ENCODE data around the gene AIFM1. TPM values are rescaled to one million over a fixed set of nuclear protein-coding genes. Genes with fewer than 3 reads are reported as not detected.

AIFM1 gene
- total RNA-seq, 1 experiment from 2014 or later, result 69.4 TPM

DNA sequence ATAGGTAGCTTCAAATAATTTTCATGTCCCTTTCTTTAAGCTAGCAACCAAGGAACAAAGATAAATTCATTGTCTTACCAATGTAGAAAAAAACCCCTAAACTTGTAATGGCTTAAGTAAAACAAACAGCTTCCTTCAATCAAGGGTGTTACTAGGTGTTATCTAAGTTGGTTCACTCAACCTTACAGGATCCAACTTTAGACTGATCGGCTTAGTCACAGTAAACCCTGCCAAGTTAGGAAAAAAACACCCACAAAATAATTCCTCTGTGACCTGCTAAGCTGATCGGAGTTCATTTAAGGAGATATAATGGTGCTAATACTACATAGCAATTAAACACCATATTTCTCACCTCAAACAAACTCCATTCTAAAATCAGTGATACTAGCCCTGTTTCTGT is 10.1 kb downstream of the AIFM1 start:
- Histone ChIP-seq H3K4me1 (ENCODE audit: insufficient read depth, low read length, poor library complexity, severe bottlenecking) (no peaks in the 10 kb centered on the region), H3K27ac (ENCODE audit: low read depth, low read length, poor library complexity, severe bottlenecking) (no peak overlapping the region), H3K4me3 (ENCODE audit: low read depth, low read length, poor library complexity, severe bottlenecking) (no peak overlapping the region), H3K27me3 (replicated peaks; ENCODE audit: insufficient read depth, low read depth, low read length, poor library complexity) (no peaks in the 10 kb centered on the region), H3K9me3 (ENCODE audit: low read depth, low read length, poor library complexity, severe bottlenecking) (no peaks in the 10 kb centered on the region), H3K36me3 (ENCODE audit: insufficient read depth, low read length, poor library complexity, severe bottlenecking) (no peaks in the 10 kb centered on the region)
- ChIA-PET CTCF (no interaction called here), POLR2A (ENCODE audit: low non-redundant PET) (no interaction called here)
- TF ChIP-seq, protein P1, sequence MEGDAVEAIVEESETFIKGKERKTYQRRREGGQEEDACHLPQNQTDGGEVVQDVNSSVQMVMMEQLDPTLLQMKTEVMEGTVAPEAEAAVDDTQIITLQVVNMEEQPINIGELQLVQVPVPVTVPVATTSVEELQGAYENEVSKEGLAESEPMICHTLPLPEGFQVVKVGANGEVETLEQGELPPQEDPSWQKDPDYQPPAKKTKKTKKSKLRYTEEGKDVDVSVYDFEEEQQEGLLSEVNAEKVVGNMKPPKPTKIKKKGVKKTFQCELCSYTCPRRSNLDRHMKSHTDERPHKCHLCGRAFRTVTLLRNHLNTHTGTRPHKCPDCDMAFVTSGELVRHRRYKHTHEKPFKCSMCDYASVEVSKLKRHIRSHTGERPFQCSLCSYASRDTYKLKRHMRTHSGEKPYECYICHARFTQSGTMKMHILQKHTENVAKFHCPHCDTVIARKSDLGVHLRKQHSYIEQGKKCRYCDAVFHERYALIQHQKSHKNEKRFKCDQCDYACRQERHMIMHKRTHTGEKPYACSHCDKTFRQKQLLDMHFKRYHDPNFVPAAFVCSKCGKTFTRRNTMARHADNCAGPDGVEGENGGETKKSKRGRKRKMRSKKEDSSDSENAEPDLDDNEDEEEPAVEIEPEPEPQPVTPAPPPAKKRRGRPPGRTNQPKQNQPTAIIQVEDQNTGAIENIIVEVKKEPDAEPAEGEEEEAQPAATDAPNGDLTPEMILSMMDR (conservative IDR thresholded peaks at IDR 0.05; ENCODE audit: low read depth, low read length), result no peak
- TF ChIP-seq EZH2 (IDR thresholded peaks at IDR 0.05; ENCODE audit: borderline replicate concordance, low read depth, low read length, poor library complexity, severe bottlenecking), result no peak
- no TSS peak for BruUV-seq (replicated peaks)
- intact Hi-C loops (cut with micrococcal nuclease; ENCODE audit: unreplicated experiment), result no loop called here
- no peak for DNase-seq (ENCODE audit: low spot score)

DNA sequence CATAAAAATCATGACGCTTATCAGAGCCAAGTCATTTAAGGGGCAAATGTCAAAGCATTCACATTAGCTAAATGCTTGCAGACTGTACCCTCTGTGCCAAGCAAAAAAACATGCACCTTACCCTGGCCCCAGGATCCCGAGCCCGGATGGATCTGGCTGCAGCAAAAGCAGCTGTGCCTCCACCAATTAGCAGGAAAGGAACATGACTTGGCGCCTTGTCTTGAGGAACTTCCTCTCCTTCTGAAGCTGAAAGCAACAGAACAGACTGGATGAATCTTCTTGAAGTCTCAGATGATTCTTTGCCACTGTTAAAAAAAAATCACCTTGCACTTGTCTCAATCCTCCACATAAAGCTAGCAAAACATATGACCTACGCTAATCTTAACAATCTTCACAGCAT is 18.0 kb downstream of the AIFM1 start:
- Histone ChIP-seq H3K36me3 (ENCODE audit: insufficient read depth, low read length, poor library complexity, severe bottlenecking) (peaks cover 27% of the 10 kb centered on the region), H3K4me3 (ENCODE audit: low read depth, low read length, poor library complexity, severe bottlenecking) (no peak overlapping the region), H3K4me1 (ENCODE audit: insufficient read depth, low read length, poor library complexity, severe bottlenecking) (no peaks in the 10 kb centered on the region), H3K27ac (ENCODE audit: low read depth, low read length, poor library complexity, severe bottlenecking) (no peak overlapping the region), H3K9me3 (ENCODE audit: low read depth, low read length, poor library complexity, severe bottlenecking) (no peaks in the 10 kb centered on the region), H3K27me3 (replicated peaks; ENCODE audit: insufficient read depth, low read depth, low read length, poor library complexity) (no peaks in the 10 kb centered on the region)
- no peak for DNase-seq (ENCODE audit: low spot score)
- TF ChIP-seq EZH2 (IDR thresholded peaks at IDR 0.05; ENCODE audit: borderline replicate concordance, low read depth, low read length, poor library complexity, severe bottlenecking), result no peak
- TF ChIP-seq, protein P1 (conservative IDR thresholded peaks at IDR 0.05; ENCODE audit: low read depth, low read length), result no peak
- ChIA-PET POLR2A (ENCODE audit: low non-redundant PET) (no interaction called here), CTCF (no interaction called here)
- no TSS peak for BruUV-seq (replicated peaks)
- intact Hi-C loops (cut with micrococcal nuclease; ENCODE audit: unreplicated experiment), result no loop called here

DNA sequence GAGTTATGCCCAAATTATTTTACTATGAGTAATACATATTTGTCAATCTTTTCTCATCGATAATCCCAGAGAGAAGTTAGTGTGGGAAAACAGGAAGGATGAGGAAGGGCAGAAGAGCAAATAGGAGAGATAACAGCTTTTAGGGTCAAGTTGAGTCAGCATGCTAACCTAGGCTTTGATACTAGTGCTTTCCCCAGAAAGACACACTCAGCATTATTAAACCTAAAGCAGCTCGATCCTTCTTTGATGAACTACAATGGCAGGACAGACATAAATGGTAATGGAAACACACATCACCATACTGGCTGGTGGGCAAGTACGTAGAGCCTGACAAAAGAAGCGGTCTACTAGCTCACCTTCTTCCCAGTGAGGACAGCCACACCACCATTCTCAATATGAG is 20.5 kb downstream of the AIFM1 start:
- H3K27ac ChIP-seq (ENCODE audit: low read depth, low read length, poor library complexity, severe bottlenecking), result no peak overlapping the region
- H3K9me3 ChIP-seq (ENCODE audit: low read depth, low read length, poor library complexity, severe bottlenecking), result no peaks in the 10 kb centered on the region
- no TSS peak for BruUV-seq (replicated peaks)
- intact Hi-C loops (cut with micrococcal nuclease; ENCODE audit: unreplicated experiment), result no loop called here
- no peak overlapping the region for H3K4me3 ChIP-seq (ENCODE audit: low read depth, low read length, poor library complexity, severe bottlenecking)
- no peak for TF ChIP-seq EZH2 (IDR thresholded peaks at IDR 0.05; ENCODE audit: borderline replicate concordance, low read depth, low read length, poor library complexity, severe bottlenecking)
- TF ChIP-seq, protein P1 (conservative IDR thresholded peaks at IDR 0.05; ENCODE audit: low read depth, low read length), result no peak
- H3K4me1 ChIP-seq (ENCODE audit: insufficient read depth, low read length, poor library complexity, severe bottlenecking), result no peaks in the 10 kb centered on the region
- peaks cover 29% of the 10 kb centered on the region for H3K36me3 ChIP-seq (ENCODE audit: insufficient read depth, low read length, poor library complexity, severe bottlenecking)
- DNase-seq (ENCODE audit: low spot score), result no peak
- ChIA-PET CTCF (no interaction called here), POLR2A (ENCODE audit: low non-redundant PET) (no interaction called here)
- H3K27me3 ChIP-seq (replicated peaks; ENCODE audit: insufficient read depth, low read depth, low read length, poor library complexity), result no peaks in the 10 kb centered on the region
